K562 (cell line): ENCODE data around the gene NXF1. TPM values are rescaled to one million over a fixed set of nuclear protein-coding genes. Genes with fewer than 3 reads are reported as not detected.
A peak's percentile ranks its signal among the peaks of the same experiment; 100 is the strongest.

Experiments used
- COPS2 ChIP-seq: fragments of 450-650 bp; conservative IDR thresholded peaks from 2 replicates; pipeline ENCODE4 v1.6.1; 2016; ENCODE audit warnings: mild to moderate bottlenecking, moderate library complexity
- KDM5B ChIP-seq: fragments of 200-600 bp; sonication (generic); IDR thresholded peaks from 2 replicates; pipeline ENCODE4 v1.6.1; 2012; ENCODE audit warnings: low read depth, mild to moderate bottlenecking, moderate library complexity, low read length, control low read depth, inconsistent platforms; ENCODE audit not compliant: insufficient replicate concordance
- NFIC ChIP-seq: fragments of 450-650 bp; IDR thresholded peaks from 2 replicates; pipeline ENCODE4 v1.6.1; 2017; ENCODE audit warnings: mild to moderate bottlenecking, inconsistent platforms
- SIN3A ChIP-seq, 2 experiments: fragments of 150-350 bp in 1 of 2; IDR thresholded peaks; 2 replicates each; pipeline ENCODE4 v1.6.1; 2011 to 2016; ENCODE audit warnings: borderline replicate concordance in 2 of 2, low read depth in 2 of 2, low read length in 2 of 2, mild to moderate bottlenecking in 2 of 2, moderate library complexity in 2 of 2; ENCODE audit not compliant: control insufficient read depth in 1 of 2
- SNRNP70 ChIP-seq: fragments of 200-400 bp; formaldehyde crosslinking; optimal IDR thresholded peaks from 2 replicates; pipeline ENCODE3; 2017; ENCODE audit warnings: low read depth, low read length
- SP2 ChIP-seq: IDR thresholded peaks from 2 replicates; pipeline ENCODE4 v1.6.1; 2011; ENCODE audit warnings: mild to moderate bottlenecking, low read depth, low read length, moderate library complexity; ENCODE audit not compliant: poor library complexity, severe bottlenecking; ENCODE audit errors: extremely low read depth
- polyA plus RNA-seq, 8 experiments: library from polyadenylated mRNA; depleted of rRNA in 4 of 8; stranded (reverse) in 5 of 8; unstranded in 3 of 8; fragments of >200 nt; fragmentation: Nextera tagmentation in 2 of 8; fragmentation: Illumina TruSeq in 1 of 8; extraction: Ambion mirVana in 2 of 8; extraction: Trizol in 1 of 8; gene quantifications; 2 replicates each; pipeline versions ENCODE4 v1.2.1 to v1.2.3, GENCODE V29; 2011 to 2014; ENCODE audit warnings: inconsistent platforms in 1 of 8, missing spikeins in 1 of 8
- total RNA-seq, 7 experiments: library from RNA; depleted of rRNA in 6 of 7; stranded (reverse); fragments of >200 nt in 6 of 7; fragmentation: Illumina TruSeq in 2 of 7; extraction: Trizol in 2 of 7; gene quantifications; 2 replicates each; pipeline versions ENCODE4 v1.2.1 to v1.2.3, GENCODE V29; 2011 to 2021; ENCODE audit warnings: low replicate concordance in 1 of 7
- TF ChIP-seq, protein P1 (sequence below): fragments of 450-650 bp; IDR thresholded peaks from 2 replicates; pipeline ENCODE4 v1.6.1; 2016; ENCODE audit warnings: mild to moderate bottlenecking, moderate library complexity
- TF ChIP-seq, protein P2 (sequence below), 2 experiments: IDR thresholded peaks; 2 replicates each; pipeline ENCODE4 v1.6.1; 2011; ENCODE audit warnings: borderline replicate concordance in 1 of 2, control low read depth in 1 of 2, low read depth in 1 of 2, low read length in 1 of 2, mild to moderate bottlenecking in 1 of 2, mixed read lengths in 1 of 2, moderate library complexity in 1 of 2; ENCODE audit not compliant: insufficient read depth in 1 of 2, insufficient read length in 1 of 2, poor library complexity in 1 of 2, severe bottlenecking in 1 of 2; ENCODE audit errors: extremely low read depth in 1 of 2
- TF ChIP-seq, protein P3 (sequence below): sonication (generic); formaldehyde crosslinking; IDR thresholded peaks from 2 replicates; pipeline ENCODE4 v1.8.1; 2023; ENCODE audit warnings: mild to moderate bottlenecking, missing genetic modification reagents, moderate library complexity

The NXF1 gene
- total and polyA plus RNA-seq, 9 of the 15 experiments (the other 6 are each of a cell fraction or from before 2014, with no cell fraction given), result 18.1 to 98.3 (median 35.8) TPM

DNA sequence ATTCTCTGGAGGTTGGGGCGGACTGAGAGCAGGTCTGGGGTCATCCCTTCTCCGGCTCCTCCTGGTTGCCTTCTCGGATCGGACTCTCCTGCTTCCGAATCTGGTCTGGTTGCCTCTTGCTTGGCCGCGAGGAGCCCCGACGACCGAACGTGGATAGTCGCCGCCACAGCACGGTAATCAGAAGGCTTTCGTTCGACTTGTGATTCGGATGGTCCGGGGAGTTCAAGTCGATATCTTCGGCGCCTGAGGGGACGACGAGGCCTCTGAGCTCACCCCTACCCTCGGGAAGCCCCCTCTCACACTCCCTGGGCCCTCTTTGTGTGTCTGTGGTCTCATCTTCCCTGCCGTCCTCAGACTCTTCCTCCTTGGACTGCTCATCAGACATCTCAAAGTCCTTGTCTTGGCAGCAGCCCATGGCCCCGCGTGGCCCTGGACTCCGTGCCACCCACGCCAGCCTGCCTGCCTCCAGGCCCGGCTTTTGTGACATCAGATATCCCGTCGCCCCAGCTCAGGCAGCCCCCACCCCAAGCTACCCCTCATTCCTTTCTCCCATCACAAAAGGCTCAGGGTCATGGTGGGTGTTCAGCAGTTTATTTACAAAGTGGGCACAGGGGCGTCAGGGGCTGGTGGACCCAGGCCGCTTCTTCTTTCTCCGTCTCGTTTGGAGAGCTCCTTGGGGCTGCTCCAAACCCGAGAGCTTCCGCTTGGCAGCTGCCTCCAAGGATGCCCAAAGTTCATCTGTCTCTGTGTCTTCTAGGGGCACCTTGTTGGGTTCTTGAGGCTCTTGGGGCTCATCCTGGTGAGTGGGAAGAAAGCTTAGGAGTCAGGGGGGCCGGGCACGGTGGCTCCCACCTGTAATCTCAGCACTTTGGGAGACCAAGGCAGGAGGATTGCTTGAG lies 27.3 kb upstream of the NXF1 start, which contains the start of gene TEX54 (continued):
- TF ChIP-seq, protein P1, sequence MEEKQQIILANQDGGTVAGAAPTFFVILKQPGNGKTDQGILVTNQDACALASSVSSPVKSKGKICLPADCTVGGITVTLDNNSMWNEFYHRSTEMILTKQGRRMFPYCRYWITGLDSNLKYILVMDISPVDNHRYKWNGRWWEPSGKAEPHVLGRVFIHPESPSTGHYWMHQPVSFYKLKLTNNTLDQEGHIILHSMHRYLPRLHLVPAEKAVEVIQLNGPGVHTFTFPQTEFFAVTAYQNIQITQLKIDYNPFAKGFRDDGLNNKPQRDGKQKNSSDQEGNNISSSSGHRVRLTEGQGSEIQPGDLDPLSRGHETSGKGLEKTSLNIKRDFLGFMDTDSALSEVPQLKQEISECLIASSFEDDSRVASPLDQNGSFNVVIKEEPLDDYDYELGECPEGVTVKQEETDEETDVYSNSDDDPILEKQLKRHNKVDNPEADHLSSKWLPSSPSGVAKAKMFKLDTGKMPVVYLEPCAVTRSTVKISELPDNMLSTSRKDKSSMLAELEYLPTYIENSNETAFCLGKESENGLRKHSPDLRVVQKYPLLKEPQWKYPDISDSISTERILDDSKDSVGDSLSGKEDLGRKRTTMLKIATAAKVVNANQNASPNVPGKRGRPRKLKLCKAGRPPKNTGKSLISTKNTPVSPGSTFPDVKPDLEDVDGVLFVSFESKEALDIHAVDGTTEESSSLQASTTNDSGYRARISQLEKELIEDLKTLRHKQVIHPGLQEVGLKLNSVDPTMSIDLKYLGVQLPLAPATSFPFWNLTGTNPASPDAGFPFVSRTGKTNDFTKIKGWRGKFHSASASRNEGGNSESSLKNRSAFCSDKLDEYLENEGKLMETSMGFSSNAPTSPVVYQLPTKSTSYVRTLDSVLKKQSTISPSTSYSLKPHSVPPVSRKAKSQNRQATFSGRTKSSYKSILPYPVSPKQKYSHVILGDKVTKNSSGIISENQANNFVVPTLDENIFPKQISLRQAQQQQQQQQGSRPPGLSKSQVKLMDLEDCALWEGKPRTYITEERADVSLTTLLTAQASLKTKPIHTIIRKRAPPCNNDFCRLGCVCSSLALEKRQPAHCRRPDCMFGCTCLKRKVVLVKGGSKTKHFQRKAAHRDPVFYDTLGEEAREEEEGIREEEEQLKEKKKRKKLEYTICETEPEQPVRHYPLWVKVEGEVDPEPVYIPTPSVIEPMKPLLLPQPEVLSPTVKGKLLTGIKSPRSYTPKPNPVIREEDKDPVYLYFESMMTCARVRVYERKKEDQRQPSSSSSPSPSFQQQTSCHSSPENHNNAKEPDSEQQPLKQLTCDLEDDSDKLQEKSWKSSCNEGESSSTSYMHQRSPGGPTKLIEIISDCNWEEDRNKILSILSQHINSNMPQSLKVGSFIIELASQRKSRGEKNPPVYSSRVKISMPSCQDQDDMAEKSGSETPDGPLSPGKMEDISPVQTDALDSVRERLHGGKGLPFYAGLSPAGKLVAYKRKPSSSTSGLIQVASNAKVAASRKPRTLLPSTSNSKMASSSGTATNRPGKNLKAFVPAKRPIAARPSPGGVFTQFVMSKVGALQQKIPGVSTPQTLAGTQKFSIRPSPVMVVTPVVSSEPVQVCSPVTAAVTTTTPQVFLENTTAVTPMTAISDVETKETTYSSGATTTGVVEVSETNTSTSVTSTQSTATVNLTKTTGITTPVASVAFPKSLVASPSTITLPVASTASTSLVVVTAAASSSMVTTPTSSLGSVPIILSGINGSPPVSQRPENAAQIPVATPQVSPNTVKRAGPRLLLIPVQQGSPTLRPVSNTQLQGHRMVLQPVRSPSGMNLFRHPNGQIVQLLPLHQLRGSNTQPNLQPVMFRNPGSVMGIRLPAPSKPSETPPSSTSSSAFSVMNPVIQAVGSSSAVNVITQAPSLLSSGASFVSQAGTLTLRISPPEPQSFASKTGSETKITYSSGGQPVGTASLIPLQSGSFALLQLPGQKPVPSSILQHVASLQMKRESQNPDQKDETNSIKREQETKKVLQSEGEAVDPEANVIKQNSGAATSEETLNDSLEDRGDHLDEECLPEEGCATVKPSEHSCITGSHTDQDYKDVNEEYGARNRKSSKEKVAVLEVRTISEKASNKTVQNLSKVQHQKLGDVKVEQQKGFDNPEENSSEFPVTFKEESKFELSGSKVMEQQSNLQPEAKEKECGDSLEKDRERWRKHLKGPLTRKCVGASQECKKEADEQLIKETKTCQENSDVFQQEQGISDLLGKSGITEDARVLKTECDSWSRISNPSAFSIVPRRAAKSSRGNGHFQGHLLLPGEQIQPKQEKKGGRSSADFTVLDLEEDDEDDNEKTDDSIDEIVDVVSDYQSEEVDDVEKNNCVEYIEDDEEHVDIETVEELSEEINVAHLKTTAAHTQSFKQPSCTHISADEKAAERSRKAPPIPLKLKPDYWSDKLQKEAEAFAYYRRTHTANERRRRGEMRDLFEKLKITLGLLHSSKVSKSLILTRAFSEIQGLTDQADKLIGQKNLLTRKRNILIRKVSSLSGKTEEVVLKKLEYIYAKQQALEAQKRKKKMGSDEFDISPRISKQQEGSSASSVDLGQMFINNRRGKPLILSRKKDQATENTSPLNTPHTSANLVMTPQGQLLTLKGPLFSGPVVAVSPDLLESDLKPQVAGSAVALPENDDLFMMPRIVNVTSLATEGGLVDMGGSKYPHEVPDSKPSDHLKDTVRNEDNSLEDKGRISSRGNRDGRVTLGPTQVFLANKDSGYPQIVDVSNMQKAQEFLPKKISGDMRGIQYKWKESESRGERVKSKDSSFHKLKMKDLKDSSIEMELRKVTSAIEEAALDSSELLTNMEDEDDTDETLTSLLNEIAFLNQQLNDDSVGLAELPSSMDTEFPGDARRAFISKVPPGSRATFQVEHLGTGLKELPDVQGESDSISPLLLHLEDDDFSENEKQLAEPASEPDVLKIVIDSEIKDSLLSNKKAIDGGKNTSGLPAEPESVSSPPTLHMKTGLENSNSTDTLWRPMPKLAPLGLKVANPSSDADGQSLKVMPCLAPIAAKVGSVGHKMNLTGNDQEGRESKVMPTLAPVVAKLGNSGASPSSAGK, result no peak; the same call in 1 of the 2 replicates
- TF ChIP-seq COPS2, result no peak
- no peak for TF ChIP-seq SP2
- TF ChIP-seq, protein P2, sequence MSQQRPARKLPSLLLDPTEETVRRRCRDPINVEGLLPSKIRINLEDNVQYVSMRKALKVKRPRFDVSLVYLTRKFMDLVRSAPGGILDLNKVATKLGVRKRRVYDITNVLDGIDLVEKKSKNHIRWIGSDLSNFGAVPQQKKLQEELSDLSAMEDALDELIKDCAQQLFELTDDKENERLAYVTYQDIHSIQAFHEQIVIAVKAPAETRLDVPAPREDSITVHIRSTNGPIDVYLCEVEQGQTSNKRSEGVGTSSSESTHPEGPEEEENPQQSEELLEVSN (IDR thresholded peaks at IDR 0.05; ENCODE audit: borderline replicate concordance in 1 of 2, extremely low read depth in 1 of 2, insufficient read depth in 1 of 2, insufficient read length in 1 of 2, low read depth in 1 of 2, low read length in 1 of 2, poor library complexity in 1 of 2, severe bottlenecking in 1 of 2), result peak in 1 of 2 experiments; percentile 32
- no peak for TF ChIP-seq SNRNP70
- peak; percentile 30; the same call in 1 of the 2 replicates for TF ChIP-seq NFIC
- TF ChIP-seq, protein P3, sequence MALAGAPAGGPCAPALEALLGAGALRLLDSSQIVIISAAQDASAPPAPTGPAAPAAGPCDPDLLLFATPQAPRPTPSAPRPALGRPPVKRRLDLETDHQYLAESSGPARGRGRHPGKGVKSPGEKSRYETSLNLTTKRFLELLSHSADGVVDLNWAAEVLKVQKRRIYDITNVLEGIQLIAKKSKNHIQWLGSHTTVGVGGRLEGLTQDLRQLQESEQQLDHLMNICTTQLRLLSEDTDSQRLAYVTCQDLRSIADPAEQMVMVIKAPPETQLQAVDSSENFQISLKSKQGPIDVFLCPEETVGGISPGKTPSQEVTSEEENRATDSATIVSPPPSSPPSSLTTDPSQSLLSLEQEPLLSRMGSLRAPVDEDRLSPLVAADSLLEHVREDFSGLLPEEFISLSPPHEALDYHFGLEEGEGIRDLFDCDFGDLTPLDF, result peak; percentile 45; the same call in 1 of the 2 replicates
- peak; percentile 67 for TF ChIP-seq KDM5B
- peak in 1 of 2 experiments; percentile 13; a peak in 2 of 4 replicates for TF ChIP-seq SIN3A (IDR thresholded peaks at IDR 0.05; ENCODE audit: borderline replicate concordance in 2 of 2, control insufficient read depth in 1 of 2, low read depth in 2 of 2, low read length in 2 of 2)
